ENCODE data around the gene ERG.

The ERG gene

GRCh38 chr21:38396325-38396724 is 102.0 kb downstream of the ERG start:
- intact Hi-C loops (cut with DNase I; ENCODE audit: low total_unique reads), result no loop called here
- no peak overlapping the region for H3K27ac ChIP-seq
- peaks cover 24 to 38% (median 31%) of the 10 kb centered on the region in 3 donors for H3K36me3 ChIP-seq
- no peak for TF ChIP-seq CTCF (IDR thresholded peaks at IDR 0.05)
- no peaks in the 10 kb centered on the region for H3K27me3 ChIP-seq
- no peak overlapping the region for H3K4me3 ChIP-seq
- DNase-seq, result no peak
- no peaks in the 10 kb centered on the region for H3K9me3 ChIP-seq
- H3K4me1 ChIP-seq, result no peaks in the 10 kb centered on the region

- intact Hi-C loops (cut with DNase I; ENCODE audit: low total_unique reads), result no loop called here
- no peaks in the 10 kb centered on the region for H3K9me3 ChIP-seq
- H3K36me3 ChIP-seq, result peaks cover 22 to 35% (median 23%) of the 10 kb centered on the region in 3 donors
- no peak overlapping the region for H3K4me3 ChIP-seq
- no peak overlapping the region for H3K27ac ChIP-seq
- no peak for TF ChIP-seq CTCF (IDR thresholded peaks at IDR 0.05)
- H3K4me1 ChIP-seq, result no peaks in the 10 kb centered on the region
- no peaks in the 10 kb centered on the region for H3K27me3 ChIP-seq
- DNase-seq, result no peak
Measured at GRCh38 chr21:38395581-38395980, 102.7 kb downstream of the ERG start.

GRCh38 chr21:38392661-38393060 is 105.6 kb downstream of the ERG start:
- TF ChIP-seq CTCF (IDR thresholded peaks at IDR 0.05), result no peak
- intact Hi-C loops (cut with DNase I; ENCODE audit: low total_unique reads), result no loop called here
- Histone ChIP-seq H3K4me1 (peaks cover 0 to 12% (median 2%) of the 10 kb centered on the region in 4 donors), H3K4me3 (no peak overlapping the region), H3K9me3 (no peaks in the 10 kb centered on the region), H3K36me3 (peaks cover 5 to 15% (median 7%) of the 10 kb centered on the region in 3 donors), H3K27ac (no peak overlapping the region), H3K27me3 (no peaks in the 10 kb centered on the region)
- no peak for DNase-seq

GRCh38 chr21:38389896-38390295 is 108.4 kb downstream of the ERG start:
- Histone ChIP-seq H3K4me1 (peaks cover 0 to 12% (median 2%) of the 10 kb centered on the region in 4 donors), H3K27me3 (no peaks in the 10 kb centered on the region), H3K9me3 (no peaks in the 10 kb centered on the region), H3K27ac (no peak overlapping the region), H3K4me3 (no peak overlapping the region), H3K36me3 (peaks cover 9 to 13% (median 11%) of the 10 kb centered on the region in 3 donors)
- DNase-seq, result no peak
- intact Hi-C loops (cut with DNase I; ENCODE audit: low total_unique reads), result no loop called here
- no peak for TF ChIP-seq CTCF (IDR thresholded peaks at IDR 0.05)

GRCh38 chr21:38389354-38389676 is 109.0 kb downstream of the ERG start:
- intact Hi-C loops (cut with DNase I; ENCODE audit: low total_unique reads), result no loop called here
- Histone ChIP-seq H3K9me3 (no peaks in the 10 kb centered on the region), H3K36me3 (peaks cover 9 to 13% (median 11%) of the 10 kb centered on the region in 3 donors), H3K27me3 (no peaks in the 10 kb centered on the region), H3K27ac (no peak overlapping the region), H3K4me1 (peaks cover 0 to 12% (median 2%) of the 10 kb centered on the region in 4 donors), H3K4me3 (no peak overlapping the region)
- DNase-seq, result no peak
- no peak for TF ChIP-seq CTCF (IDR thresholded peaks at IDR 0.05)

All from tibial artery (tissue), 4 donors.